GM12864 (cell line): ENCODE results near the gene IGDCC3.
"Not testable (repeated sequence)": the region's sequence is repeated elsewhere in the genome, so short reads cannot be mapped to it uniquely, and the experiment has no call there.

ENCODE experiments used
- DNase-seq: peaks from one replicate; pipeline ENCODE4 v3.0.0-alpha.2; 2011; ENCODE audit warnings: low read depth
- H3K4me3 ChIP-seq: 2 replicates; pipeline ENCODE4 v1.5.1; 2011; ENCODE audit warnings: mild to moderate bottlenecking, low read depth, low read length, control low read depth
- CTCF ChIP-seq: IDR thresholded peaks from 2 replicates; pipeline ENCODE4 v1.5.1; 2011; ENCODE audit warnings: low read depth, mild to moderate bottlenecking, moderate library complexity, low read length, control low read depth, inconsistent platforms; ENCODE audit errors: missing control alignments

IGDCC3 gene

DNA sequence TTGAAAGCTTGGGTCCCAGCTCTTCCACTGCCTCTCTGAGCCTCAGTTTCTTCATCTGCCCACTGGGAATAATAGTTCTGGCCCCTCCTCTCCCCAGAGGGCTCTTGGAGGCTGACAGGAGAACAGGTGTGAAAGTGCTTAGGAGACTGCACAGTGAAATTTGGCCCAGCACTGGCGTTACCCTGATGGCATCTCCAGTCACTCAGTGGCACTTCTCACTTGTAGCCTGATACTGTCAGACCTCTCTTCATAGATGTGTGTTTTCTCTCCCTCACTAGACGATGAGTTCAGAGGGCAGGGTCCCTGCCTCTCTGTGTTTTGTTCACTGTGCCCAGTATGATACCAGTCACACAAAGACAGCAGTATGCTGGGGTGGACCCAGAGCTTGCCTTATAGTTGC lies 22.2 kb upstream of the IGDCC3 start:
- peak; percentile 4 for TF ChIP-seq CTCF
- DNase-seq = no peak
- H3K4me3 ChIP-seq = no peak overlapping the region

DNA sequence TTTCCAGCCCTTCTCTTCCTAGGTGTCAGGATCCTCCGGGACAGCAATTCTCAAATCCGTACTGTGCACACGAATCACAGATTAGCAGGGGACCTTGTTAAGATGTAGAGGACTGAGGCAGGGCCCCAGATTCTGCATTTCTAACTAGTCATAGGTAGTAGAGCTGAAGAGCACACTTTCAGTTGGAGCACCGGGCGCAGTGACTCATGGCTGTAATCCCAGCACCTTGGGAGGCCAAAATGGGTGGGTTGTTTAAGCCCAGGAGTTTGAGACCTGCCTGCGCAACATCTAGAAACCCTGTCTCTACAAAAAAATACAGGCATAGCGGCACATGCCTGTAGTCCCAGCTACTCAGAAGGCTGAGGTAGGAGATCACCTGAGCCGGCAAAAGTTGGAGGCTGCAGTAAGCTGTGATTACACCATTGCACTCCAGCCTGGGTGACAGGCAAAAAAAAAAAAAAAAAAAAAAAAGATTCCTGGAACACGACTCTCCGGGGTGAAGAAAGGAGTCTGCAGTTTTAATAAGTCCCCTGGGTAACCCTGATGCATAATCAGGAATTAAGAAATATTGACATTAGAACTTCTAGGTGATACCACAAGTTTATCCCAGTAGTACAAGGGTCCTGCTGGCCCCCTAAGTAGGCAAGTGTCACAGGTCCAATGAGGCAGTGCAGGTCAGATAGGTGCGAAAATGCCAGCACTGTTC lies 21.4 kb upstream of the IGDCC3 start:
- H3K4me3 ChIP-seq = no peak overlapping the region
- no peak for DNase-seq
- no peak for TF ChIP-seq CTCF

DNA sequence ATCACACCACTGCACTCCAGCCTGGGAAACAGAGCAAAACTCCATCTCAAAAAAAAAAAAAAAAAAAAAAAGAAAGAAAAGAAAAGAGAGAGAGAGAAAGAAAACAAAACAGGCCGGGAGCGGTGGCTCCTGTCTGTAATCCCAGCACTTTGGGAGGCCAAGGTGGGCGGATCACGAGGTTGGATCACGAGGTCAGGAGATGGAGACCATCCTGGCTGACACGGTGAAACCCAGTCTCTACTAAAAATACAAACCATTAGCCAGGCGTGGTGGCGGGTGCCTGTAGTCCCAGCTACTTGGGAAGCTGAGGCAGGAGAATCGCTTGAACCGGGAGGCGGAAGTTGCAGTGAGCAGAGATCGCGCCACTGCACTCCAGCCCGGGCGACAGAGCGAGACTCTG lies 20.7 kb upstream of the IGDCC3 start:
- not testable (repeated sequence) for DNase-seq, H3K4me3 ChIP-seq

DNA sequence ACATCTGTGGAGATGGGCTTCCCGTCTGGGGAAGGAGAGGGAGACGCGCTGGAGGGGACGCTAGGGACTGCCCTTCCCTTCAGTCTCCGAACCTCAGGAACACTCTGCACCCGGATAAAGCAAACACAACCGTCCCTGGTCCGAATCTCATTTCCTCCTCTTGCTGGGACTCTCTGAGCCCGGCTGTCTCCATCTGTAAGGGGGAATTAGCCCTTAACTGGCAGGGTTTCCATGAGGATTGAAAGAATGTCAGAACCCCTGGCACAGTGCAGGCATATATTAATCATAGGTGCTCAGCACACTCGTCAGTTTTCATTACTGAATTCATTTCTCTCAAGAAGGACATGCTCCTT lies 19.1 kb upstream of the IGDCC3 start:
- no peak for TF ChIP-seq CTCF

GRCh38 chr15:65396283-65396964 lies 18.6 kb upstream of the IGDCC3 start:
- no peak for TF ChIP-seq CTCF
- no peak overlapping the region for H3K4me3 ChIP-seq
- no peak for DNase-seq

More for the DNA sequence above, 19.1 kb upstream of the IGDCC3 start:
- no peak overlapping the region for H3K4me3 ChIP-seq
- DNase-seq = no peak

DNA sequence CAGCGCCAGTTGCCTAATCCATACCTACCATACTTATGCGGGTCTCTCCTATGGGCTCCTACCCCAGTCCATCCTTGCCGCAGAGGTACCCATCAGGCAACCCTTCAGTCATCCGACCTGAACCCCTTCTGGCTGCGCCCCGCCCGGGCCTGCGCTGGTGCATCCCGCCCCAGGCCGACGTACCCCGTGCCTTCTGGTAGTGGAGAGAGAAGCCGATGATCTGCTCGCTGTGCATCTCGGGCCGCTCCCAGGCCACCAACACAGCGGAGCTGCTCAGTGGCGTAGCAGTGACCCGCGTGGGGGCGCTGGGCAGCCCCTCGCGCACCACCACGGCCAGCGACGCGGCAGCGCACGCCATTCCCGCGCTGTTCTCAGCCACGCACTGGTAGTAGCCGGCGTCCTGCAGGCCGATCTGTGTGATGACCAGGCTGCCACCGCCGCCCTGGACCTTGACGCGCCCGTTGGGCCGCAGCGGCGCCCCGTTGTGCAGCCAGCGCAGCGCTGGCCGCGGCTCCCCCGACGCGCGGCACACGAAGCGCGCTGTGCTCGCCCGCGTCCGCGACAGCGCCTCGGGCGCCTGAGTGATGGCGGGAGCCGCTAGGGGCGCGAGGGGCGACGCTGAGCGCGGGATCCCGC lies 17.9 kb upstream of the IGDCC3 start:
- DNase-seq = no peak
- H3K4me3 ChIP-seq = no peak overlapping the region
- TF ChIP-seq CTCF = no peak

- no peak for DNase-seq
- no peak for TF ChIP-seq CTCF
- H3K4me3 ChIP-seq = no peak overlapping the region
These were observed 17.1 kb upstream of the IGDCC3 start for GRCh38 chr15:65394936-65395335.
